ENCODE measurements around the gene ZAP70.

Gene ZAP70

DNA sequence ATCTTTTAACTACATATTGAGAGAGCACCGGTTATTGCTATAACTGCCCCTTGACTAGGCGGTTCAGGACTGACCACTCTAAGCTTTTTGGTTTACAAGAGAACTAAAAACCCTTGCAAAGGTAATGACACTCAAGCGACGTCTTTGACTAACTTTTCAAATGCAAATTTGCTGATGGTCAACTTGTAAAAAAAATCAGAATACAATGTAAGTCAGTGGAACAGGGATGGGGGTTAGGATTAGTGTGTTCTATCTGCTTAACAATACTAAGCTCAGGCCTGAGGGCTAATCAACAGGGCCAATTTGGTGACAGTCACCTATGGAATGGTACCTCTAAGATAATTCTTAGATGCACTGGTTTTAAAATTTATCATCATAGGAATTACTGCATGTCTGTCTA, 57.1 kb downstream of the ZAP70 start:
- H3K27me3 ChIP-seq (ENCODE audit: control insufficient read depth, insufficient read depth, low read length), result no peaks in the 10 kb centered on the region
- no peaks in the 10 kb centered on the region for H3K36me3 ChIP-seq (ENCODE audit: control insufficient read depth, insufficient read depth, low read length)
- H3K4me1 ChIP-seq (ENCODE audit: control insufficient read depth, insufficient read depth, low read length), result peaks cover 16% of the 10 kb centered on the region
- no peaks in the 10 kb centered on the region for H3K9me3 ChIP-seq (ENCODE audit: control insufficient read depth, low read length)
- H3K4me3 ChIP-seq (ENCODE audit: low read length), result no peak overlapping the region
- no peak overlapping the region for H3K9ac ChIP-seq (ENCODE audit: low read length)

DNA sequence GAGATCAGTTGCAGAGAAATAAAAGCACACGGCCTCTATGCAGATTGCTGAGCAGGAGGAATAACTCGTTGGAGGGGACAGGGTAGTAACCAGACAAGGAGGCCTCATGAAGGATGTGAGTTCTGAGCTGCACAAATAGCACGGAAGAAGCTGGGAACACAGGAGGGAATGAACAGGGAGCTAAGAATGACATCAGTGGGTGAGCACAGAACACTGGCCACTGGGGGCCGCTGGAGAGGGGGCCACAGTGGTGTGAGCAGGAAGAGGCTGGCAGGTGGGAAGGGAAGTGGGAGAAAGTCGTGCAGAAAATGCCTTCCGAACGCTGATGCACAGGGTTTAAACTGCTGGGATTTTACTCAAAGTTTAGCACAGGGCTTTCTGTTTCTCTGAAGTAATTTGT, 61.0 kb downstream of the ZAP70 start:
- Histone ChIP-seq H3K4me3 (ENCODE audit: low read length) (no peak overlapping the region), H3K36me3 (ENCODE audit: control insufficient read depth, insufficient read depth, low read length) (no peaks in the 10 kb centered on the region), H3K9me3 (ENCODE audit: control insufficient read depth, low read length) (no peaks in the 10 kb centered on the region), H3K27me3 (ENCODE audit: control insufficient read depth, insufficient read depth, low read length) (no peaks in the 10 kb centered on the region), H3K4me1 (ENCODE audit: control insufficient read depth, insufficient read depth, low read length) (no peaks in the 10 kb centered on the region), H3K9ac (ENCODE audit: low read length) (no peak overlapping the region)

DNA sequence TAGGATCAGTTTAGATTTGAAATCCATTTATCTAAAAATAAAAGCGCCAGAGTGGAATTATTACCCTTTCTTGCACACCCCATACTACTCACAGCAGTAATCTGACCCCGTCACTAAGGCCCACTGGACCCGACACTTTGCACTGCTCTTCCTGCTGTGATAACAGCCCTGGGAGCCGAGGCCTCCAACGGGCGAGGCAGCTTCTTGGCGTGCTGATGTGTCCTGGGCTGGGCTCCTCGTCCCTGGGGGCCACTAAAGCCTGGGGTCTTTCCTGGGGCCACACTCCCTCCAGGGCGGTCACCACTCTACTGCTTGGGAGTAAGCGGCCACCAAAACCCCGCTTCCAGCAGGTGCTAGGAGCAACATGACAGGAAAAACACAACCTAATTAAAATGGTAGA, 61.7 kb downstream of the ZAP70 start:
- H3K9me3 ChIP-seq (ENCODE audit: control insufficient read depth, low read length), result no peaks in the 10 kb centered on the region
- no peaks in the 10 kb centered on the region for H3K36me3 ChIP-seq (ENCODE audit: control insufficient read depth, insufficient read depth, low read length)
- no peaks in the 10 kb centered on the region for H3K27me3 ChIP-seq (ENCODE audit: control insufficient read depth, insufficient read depth, low read length)
- no peak overlapping the region for H3K9ac ChIP-seq (ENCODE audit: low read length)
- H3K4me1 ChIP-seq (ENCODE audit: control insufficient read depth, insufficient read depth, low read length), result no peaks in the 10 kb centered on the region
- H3K4me3 ChIP-seq (ENCODE audit: low read length), result no peak overlapping the region

DNA sequence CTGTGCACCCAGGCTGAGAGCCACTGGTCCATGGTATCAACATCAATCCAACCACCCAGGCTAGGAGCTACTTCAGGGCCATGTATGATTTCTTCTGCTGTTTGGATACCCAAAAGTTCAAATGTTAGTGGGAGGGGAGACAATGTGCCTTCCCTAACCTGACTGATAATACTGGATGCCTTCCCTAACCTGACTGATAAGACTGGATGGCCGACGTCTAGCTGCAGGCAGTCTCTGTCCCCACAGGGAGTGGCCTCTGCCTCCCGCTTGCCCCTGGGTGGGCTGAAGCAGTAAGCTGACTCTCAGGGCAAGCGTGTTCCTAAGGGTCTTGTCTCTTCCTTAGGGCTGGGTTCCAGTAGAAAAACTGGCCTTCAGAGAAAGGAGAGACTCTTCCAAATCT, 65.8 kb downstream of the ZAP70 start:
- Histone ChIP-seq H3K9ac (ENCODE audit: low read length) (no peak overlapping the region), H3K9me3 (ENCODE audit: control insufficient read depth, low read length) (no peaks in the 10 kb centered on the region), H3K4me3 (ENCODE audit: low read length) (no peak overlapping the region), H3K27me3 (ENCODE audit: control insufficient read depth, insufficient read depth, low read length) (no peaks in the 10 kb centered on the region), H3K4me1 (ENCODE audit: control insufficient read depth, insufficient read depth, low read length) (peaks cover 4% of the 10 kb centered on the region), H3K36me3 (ENCODE audit: control insufficient read depth, insufficient read depth, low read length) (peaks cover 5% of the 10 kb centered on the region)

DNA sequence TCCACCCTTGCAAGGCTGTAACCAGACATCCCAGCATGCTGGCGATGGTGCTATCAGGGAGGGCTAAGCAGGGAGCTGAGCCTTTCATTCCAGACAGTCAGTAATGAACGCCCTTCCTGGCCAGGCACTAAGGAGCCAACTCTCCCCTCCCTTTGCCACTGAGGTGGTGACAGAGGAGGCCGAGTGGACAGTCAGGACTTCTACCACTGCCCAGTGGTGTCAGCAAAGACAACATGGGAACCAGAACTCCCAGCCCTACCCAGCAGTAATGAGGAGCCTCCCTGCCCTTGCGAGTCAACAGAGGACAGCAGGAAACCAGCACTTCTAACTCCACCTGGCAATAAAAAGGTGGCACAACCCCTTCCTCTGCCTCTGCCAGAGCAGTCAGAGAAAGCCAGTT, 68.6 kb downstream of the ZAP70 start:
- Histone ChIP-seq H3K4me3 (ENCODE audit: low read length) (no peak overlapping the region), H3K36me3 (ENCODE audit: control insufficient read depth, insufficient read depth, low read length) (peaks cover 5% of the 10 kb centered on the region), H3K27me3 (ENCODE audit: control insufficient read depth, insufficient read depth, low read length) (no peaks in the 10 kb centered on the region), H3K4me1 (ENCODE audit: control insufficient read depth, insufficient read depth, low read length) (peaks cover 4% of the 10 kb centered on the region), H3K9ac (ENCODE audit: low read length) (no peak overlapping the region), H3K9me3 (ENCODE audit: control insufficient read depth, low read length) (no peaks in the 10 kb centered on the region)

DNA sequence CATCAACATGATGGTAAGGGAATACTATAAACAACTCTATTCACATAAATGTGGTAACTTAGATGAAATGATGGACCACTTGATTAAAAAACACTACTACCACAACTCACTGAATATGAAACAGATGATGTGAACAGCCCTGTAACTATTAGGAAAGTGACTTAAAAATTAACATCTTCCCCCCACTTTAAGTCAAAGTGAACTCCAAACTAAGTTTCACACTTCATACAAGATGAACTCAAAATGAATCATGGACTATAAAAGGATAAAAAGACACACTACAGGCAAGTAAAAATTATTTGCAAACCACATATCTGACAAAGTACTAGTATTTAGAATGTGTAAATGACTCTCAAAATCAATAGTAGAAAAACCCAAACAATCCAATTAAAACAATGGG, 71.6 kb downstream of the ZAP70 start:
- H3K4me3 ChIP-seq (ENCODE audit: low read length), result no peak overlapping the region
- peaks cover 4% of the 10 kb centered on the region for H3K4me1 ChIP-seq (ENCODE audit: control insufficient read depth, insufficient read depth, low read length)
- peaks cover 11% of the 10 kb centered on the region for H3K36me3 ChIP-seq (ENCODE audit: control insufficient read depth, insufficient read depth, low read length)

DNA sequence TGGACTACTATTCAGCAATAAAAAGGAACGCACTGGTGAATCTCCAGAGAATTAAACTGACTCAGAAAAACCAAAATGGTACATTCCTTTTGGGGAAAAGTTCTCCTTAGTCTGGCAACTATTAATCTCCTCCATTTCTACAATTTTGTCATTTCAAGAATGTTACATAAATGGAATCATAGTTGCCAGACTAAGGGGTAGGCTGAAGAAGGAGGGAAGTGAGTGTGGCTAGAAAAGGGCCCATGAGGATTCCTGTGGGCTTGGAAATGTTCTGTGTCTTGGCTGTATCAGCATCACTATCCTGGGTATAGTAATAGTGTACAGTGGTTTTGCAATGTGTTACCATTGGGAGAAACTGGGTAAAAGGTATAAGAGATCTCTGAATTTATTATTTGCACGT, 72.4 kb downstream of the ZAP70 start:
- no peaks in the 10 kb centered on the region for H3K9me3 ChIP-seq (ENCODE audit: control insufficient read depth, low read length)
- H3K27me3 ChIP-seq (ENCODE audit: control insufficient read depth, insufficient read depth, low read length), result no peaks in the 10 kb centered on the region
- no peak overlapping the region for H3K9ac ChIP-seq (ENCODE audit: low read length)
- peaks cover 4% of the 10 kb centered on the region for H3K4me1 ChIP-seq (ENCODE audit: control insufficient read depth, insufficient read depth, low read length)
- peaks cover 6% of the 10 kb centered on the region for H3K36me3 ChIP-seq (ENCODE audit: control insufficient read depth, insufficient read depth, low read length)
- H3K4me3 ChIP-seq (ENCODE audit: low read length), result no peak overlapping the region

More for the DNA sequence above, 71.6 kb downstream of the ZAP70 start:
- no peaks in the 10 kb centered on the region for H3K27me3 ChIP-seq (ENCODE audit: control insufficient read depth, insufficient read depth, low read length)
- no peak overlapping the region for H3K9ac ChIP-seq (ENCODE audit: low read length)
- no peaks in the 10 kb centered on the region for H3K9me3 ChIP-seq (ENCODE audit: control insufficient read depth, low read length)

DNA sequence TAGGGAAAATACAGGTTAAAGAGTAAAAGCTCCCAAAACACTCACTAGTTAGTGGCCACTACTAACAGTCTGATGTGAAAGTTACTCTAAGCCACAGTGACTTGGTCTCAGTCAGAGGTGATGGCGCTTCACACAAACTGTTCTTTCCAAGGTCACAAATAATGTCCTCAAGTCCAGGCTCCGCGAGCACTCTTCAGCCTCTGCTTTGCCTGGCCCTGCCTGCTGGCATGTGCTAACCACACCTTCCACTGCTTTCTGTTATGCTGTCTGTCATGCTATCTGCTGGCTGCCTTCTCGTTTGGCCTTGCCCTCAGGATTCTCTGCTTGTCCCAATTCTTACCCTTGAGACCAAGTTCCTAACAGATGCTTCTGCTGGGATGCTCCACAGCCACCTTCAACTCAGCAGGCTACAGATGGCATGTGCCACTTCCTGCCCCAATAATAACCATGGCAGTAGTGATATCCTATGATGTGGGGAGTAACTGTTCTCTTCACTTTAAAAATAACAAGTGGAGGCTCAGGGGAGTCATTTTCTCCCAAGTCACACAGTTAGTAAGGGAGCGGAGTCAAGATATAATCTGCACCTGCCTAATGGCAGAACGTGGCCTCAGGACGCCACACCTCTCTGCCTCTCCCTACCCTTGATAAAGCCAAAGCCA, 75.7 kb downstream of the ZAP70 start:
- Histone ChIP-seq H3K9me3 (ENCODE audit: control insufficient read depth, low read length) (no peaks in the 10 kb centered on the region), H3K9ac (ENCODE audit: low read length) (no peak overlapping the region), H3K36me3 (ENCODE audit: control insufficient read depth, insufficient read depth, low read length) (peaks cover 17% of the 10 kb centered on the region), H3K4me1 (ENCODE audit: control insufficient read depth, insufficient read depth, low read length) (no peaks in the 10 kb centered on the region), H3K27me3 (ENCODE audit: control insufficient read depth, insufficient read depth, low read length) (no peaks in the 10 kb centered on the region), H3K4me3 (ENCODE audit: low read length) (no peak overlapping the region)

Data from mucosa of stomach (tissue), 1 donor.